ENCODE results near the gene ADIG. TPM values are rescaled to one million over a fixed set of nuclear protein-coding genes. Genes with fewer than 3 reads are reported as not detected.

Gene ADIG
- total RNA-seq, 1 experiment from 2014 or later = not detected

- no peak for TF ChIP-seq CTCF (IDR thresholded peaks at IDR 0.05; ENCODE audit: unreplicated experiment)
- Mint-ChIP-seq H3K27ac (ENCODE audit: unreplicated experiment) (no peak overlapping the region), H3K9me3 (ENCODE audit: low read depth, unreplicated experiment) (no peaks in the 10 kb centered on the region), H3K36me3 (ENCODE audit: insufficient read depth, unreplicated experiment) (peaks cover 20% of the 10 kb centered on the region), H3K4me1 (ENCODE audit: low read depth, unreplicated experiment) (no peaks in the 10 kb centered on the region), H3K27me3 (ENCODE audit: unreplicated experiment) (no peaks in the 10 kb centered on the region), H3K4me3 (ENCODE audit: low read depth, unreplicated experiment) (no peak overlapping the region)
- CTCF ChIA-PET = no interaction called here
- BruUV-seq (replicated peaks) = no TSS peak
- no peak for DNase-seq
- intact Hi-C loops (cut with micrococcal nuclease; ENCODE audit: unreplicated experiment) = no loop called here
Observed at GRCh38 chr20:38555395-38555794, 25.6 kb upstream of the ADIG start.

GRCh38 chr20:38557174-38557573 is 23.8 kb upstream of the ADIG start:
- no peak overlapping the region for H3K4me3 Mint-ChIP-seq (ENCODE audit: low read depth, unreplicated experiment)
- H3K9me3 Mint-ChIP-seq (ENCODE audit: low read depth, unreplicated experiment) = no peaks in the 10 kb centered on the region
- intact Hi-C loops (cut with micrococcal nuclease; ENCODE audit: unreplicated experiment) = no loop called here
- CTCF ChIA-PET = no interaction called here
- H3K36me3 Mint-ChIP-seq (ENCODE audit: insufficient read depth, unreplicated experiment) = peaks cover 14% of the 10 kb centered on the region
- no peaks in the 10 kb centered on the region for H3K27me3 Mint-ChIP-seq (ENCODE audit: unreplicated experiment)
- H3K4me1 Mint-ChIP-seq (ENCODE audit: low read depth, unreplicated experiment) = no peaks in the 10 kb centered on the region
- TF ChIP-seq CTCF (IDR thresholded peaks at IDR 0.05; ENCODE audit: unreplicated experiment) = no peak
- BruUV-seq (replicated peaks) = no TSS peak
- H3K27ac Mint-ChIP-seq (ENCODE audit: unreplicated experiment) = no peak overlapping the region
- DNase-seq = no peak

GRCh38 chr20:38558596-38559360 is 22.2 kb upstream of the ADIG start:
- no peaks in the 10 kb centered on the region for H3K9me3 Mint-ChIP-seq (ENCODE audit: low read depth, unreplicated experiment)
- no peak overlapping the region for H3K4me3 Mint-ChIP-seq (ENCODE audit: low read depth, unreplicated experiment)
- no peaks in the 10 kb centered on the region for H3K27me3 Mint-ChIP-seq (ENCODE audit: unreplicated experiment)
- intact Hi-C loops (cut with micrococcal nuclease; ENCODE audit: unreplicated experiment) = no loop called here
- BruUV-seq (replicated peaks) = no TSS peak
- CTCF ChIA-PET = no interaction called here
- H3K36me3 Mint-ChIP-seq (ENCODE audit: insufficient read depth, unreplicated experiment) = peaks cover 14% of the 10 kb centered on the region
- H3K27ac Mint-ChIP-seq (ENCODE audit: unreplicated experiment) = no peak overlapping the region
- no peaks in the 10 kb centered on the region for H3K4me1 Mint-ChIP-seq (ENCODE audit: low read depth, unreplicated experiment)
- DNase-seq = no peak
- TF ChIP-seq CTCF (IDR thresholded peaks at IDR 0.05; ENCODE audit: unreplicated experiment) = no peak

GRCh38 chr20:38559764-38560163 is 21.2 kb upstream of the ADIG start:
- intact Hi-C loops (cut with micrococcal nuclease; ENCODE audit: unreplicated experiment) = no loop called here
- Mint-ChIP-seq H3K9me3 (ENCODE audit: low read depth, unreplicated experiment) (no peaks in the 10 kb centered on the region), H3K4me1 (ENCODE audit: low read depth, unreplicated experiment) (no peaks in the 10 kb centered on the region), H3K27ac (ENCODE audit: unreplicated experiment) (no peak overlapping the region), H3K4me3 (ENCODE audit: low read depth, unreplicated experiment) (no peak overlapping the region), H3K27me3 (ENCODE audit: unreplicated experiment) (no peaks in the 10 kb centered on the region), H3K36me3 (ENCODE audit: insufficient read depth, unreplicated experiment) (peaks cover 14% of the 10 kb centered on the region)
- CTCF ChIA-PET = interaction anchor here (0.7 kb wide), 1 partner anchor 61 kb away, joined by 3 read pairs; no protein-coding TSS in a partner anchor
- TF ChIP-seq CTCF (IDR thresholded peaks at IDR 0.05; ENCODE audit: unreplicated experiment) = no peak
- DNase-seq = no peak
- BruUV-seq (replicated peaks) = no TSS peak

Data from Calu3 (cell line).